Hematopoietic multipotent progenitor cell treated with erythropoietin and hydrocortisone succinate and interleukin-3 and kit ligand, for 17 days (in vitro differentiated cells): Measurements from ENCODE around the gene CCL14.
"Not testable (repeated sequence)": the region's sequence is repeated elsewhere in the genome, so short reads cannot be mapped to it uniquely, and the experiment has no call there.

Experiments
- DNase-seq: peaks from one replicate; pipeline ENCODE4 v3.0.0-alpha.2; 2015; ENCODE audit warnings: low spot score

Gene CCL14

DNA sequence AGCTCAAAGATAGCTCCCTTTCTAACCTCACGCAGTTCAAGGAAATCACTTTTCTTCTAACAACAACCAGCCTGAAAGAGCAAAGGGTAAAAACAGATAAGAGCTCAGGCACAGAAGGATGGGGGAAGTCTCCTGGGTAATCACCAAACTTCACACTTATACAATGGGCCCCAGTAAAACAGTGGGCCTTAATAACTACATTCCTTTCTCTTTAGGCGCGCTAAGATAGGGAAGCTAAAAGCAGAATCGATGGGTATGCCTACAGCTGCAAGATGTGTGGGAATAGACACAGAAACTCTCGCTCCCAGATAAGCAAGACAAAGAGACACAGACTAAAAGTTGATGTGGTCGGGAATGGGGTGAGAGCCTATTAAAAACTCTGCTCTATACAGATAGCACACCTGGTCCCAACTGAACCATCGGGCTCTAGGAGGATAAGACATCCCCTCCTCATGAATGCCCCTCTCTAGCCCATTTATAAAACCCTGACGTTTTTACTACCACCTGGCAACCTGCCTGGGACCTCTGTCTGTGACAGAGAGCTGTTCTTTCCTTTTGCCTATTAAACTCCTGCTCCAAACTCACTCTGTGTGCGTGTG is 43.8 kb downstream of the CCL14 start:
- DNase-seq, result no peak

DNA sequence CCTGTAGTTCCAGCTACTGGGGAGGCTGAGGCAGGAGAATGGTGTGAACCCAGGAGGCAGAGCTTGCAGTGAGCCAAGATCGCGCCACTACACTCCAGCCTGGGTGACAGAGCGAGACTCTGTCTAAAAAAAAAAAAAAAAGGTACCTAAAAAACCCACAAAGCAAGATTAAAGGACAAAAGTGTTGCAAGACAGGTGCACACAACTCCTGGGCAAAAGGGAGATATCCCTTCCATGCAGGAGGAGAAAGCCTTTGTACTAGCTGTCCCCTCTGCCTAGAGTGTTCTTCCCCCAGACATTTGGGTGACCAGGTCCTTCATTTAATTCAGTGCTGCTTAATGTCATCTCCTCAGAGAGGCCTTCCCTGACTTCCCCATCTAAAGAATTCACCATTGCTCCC is 48.0 kb downstream of the CCL14 start:
- not testable (repeated sequence) for DNase-seq

DNA sequence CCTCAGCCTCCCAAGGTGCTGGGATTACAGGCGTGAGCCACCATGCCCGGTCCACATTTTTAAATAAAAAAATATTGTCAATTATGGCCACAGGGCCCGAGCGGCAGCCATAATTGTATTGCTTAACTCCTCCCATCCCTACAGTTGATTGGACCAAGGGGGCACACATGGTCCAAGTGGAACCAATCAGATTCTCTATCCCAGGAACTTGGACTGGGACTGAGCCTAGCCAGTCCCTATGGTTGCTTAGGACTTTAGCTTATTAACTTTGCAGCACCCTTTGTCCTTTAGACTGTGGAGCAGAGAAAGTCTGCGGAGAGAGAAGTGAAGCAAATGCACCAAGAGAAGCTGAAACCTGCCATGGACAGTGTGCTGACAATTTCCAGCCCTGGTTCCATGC is 50.5 kb downstream of the CCL14 start:
- DNase-seq, result no peak

DNA sequence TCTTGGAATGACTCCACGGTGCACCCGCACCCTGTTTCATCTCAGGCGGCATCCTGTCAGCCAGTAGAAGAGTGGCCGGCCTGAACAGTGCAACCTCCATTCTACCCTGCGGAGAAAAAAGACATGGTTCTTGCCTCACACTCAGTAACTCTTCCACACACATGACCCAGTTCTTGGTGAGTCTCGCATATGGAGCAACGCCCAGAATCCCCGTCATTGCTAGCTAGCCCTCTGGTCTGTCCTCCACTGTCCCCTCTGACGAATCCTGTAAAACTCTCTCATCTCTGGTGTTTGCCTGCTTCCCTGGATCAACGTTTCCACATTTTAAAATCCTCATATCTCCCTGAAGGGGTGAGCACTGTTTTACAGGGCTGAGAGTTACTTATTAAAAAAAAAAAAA is 51.8 kb downstream of the CCL14 start:
- no peak for DNase-seq
